GM12801 (cell line): Measurements from ENCODE around the gene UBA1.

Source experiments
- TF ChIP-seq, protein P1 (sequence below): IDR thresholded peaks from one replicate; pipeline ENCODE4 v1.5.1; 2011; ENCODE audit warnings: control low read depth; ENCODE audit not compliant: insufficient read length; ENCODE audit errors: extremely low read depth

UBA1 gene

DNA sequence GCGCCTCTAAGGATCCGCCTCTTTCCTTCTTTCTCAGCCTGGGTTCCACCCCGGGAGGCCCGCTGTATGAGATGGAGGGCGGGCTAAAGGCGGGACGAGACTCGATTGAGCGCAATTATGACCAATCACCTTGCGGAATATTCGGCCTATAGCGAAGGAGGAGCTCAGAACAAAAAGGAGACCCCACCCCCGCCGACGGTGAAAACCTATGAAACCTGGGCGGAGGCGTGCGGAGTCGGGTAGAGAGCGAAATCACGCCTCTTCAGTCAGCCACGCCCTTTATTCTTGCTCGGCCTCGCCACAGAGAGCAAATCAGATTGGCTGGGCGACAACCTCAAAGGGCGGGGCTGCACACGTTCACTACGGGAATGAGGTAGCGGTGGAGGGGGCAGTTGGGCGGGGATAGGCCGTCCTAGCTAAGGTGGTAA, 24.2 kb downstream of the UBA1 start:
- TF ChIP-seq, protein P1, sequence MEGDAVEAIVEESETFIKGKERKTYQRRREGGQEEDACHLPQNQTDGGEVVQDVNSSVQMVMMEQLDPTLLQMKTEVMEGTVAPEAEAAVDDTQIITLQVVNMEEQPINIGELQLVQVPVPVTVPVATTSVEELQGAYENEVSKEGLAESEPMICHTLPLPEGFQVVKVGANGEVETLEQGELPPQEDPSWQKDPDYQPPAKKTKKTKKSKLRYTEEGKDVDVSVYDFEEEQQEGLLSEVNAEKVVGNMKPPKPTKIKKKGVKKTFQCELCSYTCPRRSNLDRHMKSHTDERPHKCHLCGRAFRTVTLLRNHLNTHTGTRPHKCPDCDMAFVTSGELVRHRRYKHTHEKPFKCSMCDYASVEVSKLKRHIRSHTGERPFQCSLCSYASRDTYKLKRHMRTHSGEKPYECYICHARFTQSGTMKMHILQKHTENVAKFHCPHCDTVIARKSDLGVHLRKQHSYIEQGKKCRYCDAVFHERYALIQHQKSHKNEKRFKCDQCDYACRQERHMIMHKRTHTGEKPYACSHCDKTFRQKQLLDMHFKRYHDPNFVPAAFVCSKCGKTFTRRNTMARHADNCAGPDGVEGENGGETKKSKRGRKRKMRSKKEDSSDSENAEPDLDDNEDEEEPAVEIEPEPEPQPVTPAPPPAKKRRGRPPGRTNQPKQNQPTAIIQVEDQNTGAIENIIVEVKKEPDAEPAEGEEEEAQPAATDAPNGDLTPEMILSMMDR: no peak

GRCh38 chrX:47218280-47218919, 24.8 kb downstream of the UBA1 start, which contains the start of gene CDK16:
CDK16 (plus strand) TSS chrX:47218681; CDS start chrX:47223558, 4,877 bp downstream.
- TF ChIP-seq, protein P1: no peak

- TF ChIP-seq, protein P1: no peak
Measured at GRCh38 chrX:47218920-47219815, 25.5 kb downstream of the UBA1 start.

- TF ChIP-seq, protein P1: no peak
Measured at GRCh38 chrX:47221756-47222155, 28.1 kb downstream of the UBA1 start.

- TF ChIP-seq, protein P1: no peak
Measured at GRCh38 chrX:47222751-47223350, 29.2 kb downstream of the UBA1 start.

- TF ChIP-seq, protein P1: no peak
Measured at GRCh38 chrX:47223476-47224250, 30.0 kb downstream of the UBA1 start.

GRCh38 chrX:47224266-47224895, 30.8 kb downstream of the UBA1 start:
- TF ChIP-seq, protein P1: no peak
